DOHH2 (cell line): ENCODE data around the gene AMPD1.

Source experiments
- EZH2phosphoT487 ChIP-seq: fragments of 200-600 bp; sonication (generic); IDR thresholded peaks from 2 replicates; pipeline ENCODE4 v1.6.1; 2017; ENCODE audit warnings: borderline replicate concordance, mild to moderate bottlenecking, antibody characterized with exemption, low read length, moderate library complexity, mixed read lengths
- TF ChIP-seq, protein P1 (sequence below): fragments of 200-600 bp; sonication (generic); IDR thresholded peaks from one replicate; pipeline ENCODE4 v1.5.1; 2014; ENCODE audit warnings: antibody characterized with exemption, mild to moderate bottlenecking, low read depth, low read length; ENCODE audit not compliant: poor library complexity, severe bottlenecking

GRCh38 chr1:114695430-114696058 lies at the start of gene AMPD1:
- TF ChIP-seq, protein P1, sequence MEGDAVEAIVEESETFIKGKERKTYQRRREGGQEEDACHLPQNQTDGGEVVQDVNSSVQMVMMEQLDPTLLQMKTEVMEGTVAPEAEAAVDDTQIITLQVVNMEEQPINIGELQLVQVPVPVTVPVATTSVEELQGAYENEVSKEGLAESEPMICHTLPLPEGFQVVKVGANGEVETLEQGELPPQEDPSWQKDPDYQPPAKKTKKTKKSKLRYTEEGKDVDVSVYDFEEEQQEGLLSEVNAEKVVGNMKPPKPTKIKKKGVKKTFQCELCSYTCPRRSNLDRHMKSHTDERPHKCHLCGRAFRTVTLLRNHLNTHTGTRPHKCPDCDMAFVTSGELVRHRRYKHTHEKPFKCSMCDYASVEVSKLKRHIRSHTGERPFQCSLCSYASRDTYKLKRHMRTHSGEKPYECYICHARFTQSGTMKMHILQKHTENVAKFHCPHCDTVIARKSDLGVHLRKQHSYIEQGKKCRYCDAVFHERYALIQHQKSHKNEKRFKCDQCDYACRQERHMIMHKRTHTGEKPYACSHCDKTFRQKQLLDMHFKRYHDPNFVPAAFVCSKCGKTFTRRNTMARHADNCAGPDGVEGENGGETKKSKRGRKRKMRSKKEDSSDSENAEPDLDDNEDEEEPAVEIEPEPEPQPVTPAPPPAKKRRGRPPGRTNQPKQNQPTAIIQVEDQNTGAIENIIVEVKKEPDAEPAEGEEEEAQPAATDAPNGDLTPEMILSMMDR = no peak
- TF ChIP-seq EZH2phosphoT487 = no peak
